ENCODE results near the gene GBA3.

GBA3 gene

GRCh38 chr4:22730021-22730420 lies 37.3 kb downstream of the GBA3 start:
- WGBS (ENCODE audit: extremely low coverage, insufficient coverage, insufficient read length), result no CpG with 5 or more reads among the region's 3 CpGs
- Histone ChIP-seq H3K14ac (ENCODE audit: low read length) (no peak overlapping the region), H2BK120ac (ENCODE audit: insufficient read depth, low read length, poor library complexity) (no peak overlapping the region), H3K79me1 (ENCODE audit: low read length) (no peaks in the 10 kb centered on the region), H2BK5ac (ENCODE audit: low read depth, low read length, poor library complexity) (no peak overlapping the region), H2AFZ (ENCODE audit: insufficient read depth, low read length, poor library complexity) (no peak overlapping the region), H4K12ac (ENCODE audit: low read depth, low read length) (no peak overlapping the region), H4K8ac (ENCODE audit: low read depth, low read length) (no peak overlapping the region), H3K4me2 (ENCODE audit: low read length) (no peak overlapping the region), H3K9ac (ENCODE audit: low read length) (no peak overlapping the region), H2BK12ac (ENCODE audit: low read length) (no peak overlapping the region), H3K27me3 (ENCODE audit: insufficient read depth, low read length) (no peaks in the 10 kb centered on the region), H3K36me3 (ENCODE audit: control insufficient read depth in 1 of 2, insufficient read depth in 2 of 2, low read length in 2 of 2) (no peaks in the 10 kb centered on the region), H3K18ac (ENCODE audit: low read length) (no peak overlapping the region), H3K4me3 (ENCODE audit: low read depth, low read length) (no peak overlapping the region), H3K4me1 (ENCODE audit: control insufficient read depth in 1 of 2, insufficient read depth in 2 of 2, low read length in 2 of 2) (no peaks in the 10 kb centered on the region), H3K23ac (ENCODE audit: low read length) (no peak overlapping the region), H3K27ac (ENCODE audit: low read depth, low read length) (no peak overlapping the region), H3K79me2 (ENCODE audit: control insufficient read depth, insufficient read depth, low read length, poor library complexity) (no peaks in the 10 kb centered on the region), H3K9me3 (ENCODE audit: insufficient read depth, low read depth, low read length) (no peaks in the 10 kb centered on the region), H4K91ac (ENCODE audit: low read depth, low read length) (no peak overlapping the region), H3K4ac (ENCODE audit: low read depth, low read length) (no peak overlapping the region), H2AK5ac (ENCODE audit: low read length) (no peak overlapping the region)
- no peak for DNase-seq

- no peaks in the 10 kb centered on the region for H3K79me2 ChIP-seq (ENCODE audit: control insufficient read depth, insufficient read depth, low read length, poor library complexity)
- no peak overlapping the region for H4K91ac ChIP-seq (ENCODE audit: low read depth, low read length)
- no peak overlapping the region for H2BK120ac ChIP-seq (ENCODE audit: insufficient read depth, low read length, poor library complexity)
- H3K4me3 ChIP-seq (ENCODE audit: low read depth, low read length), result no peak overlapping the region
- no peaks in the 10 kb centered on the region for H3K4me1 ChIP-seq (ENCODE audit: control insufficient read depth in 1 of 2, insufficient read depth in 2 of 2, low read length in 2 of 2)
- H3K18ac ChIP-seq (ENCODE audit: low read length), result no peak overlapping the region
- no peak overlapping the region for H4K12ac ChIP-seq (ENCODE audit: low read depth, low read length)
- no peaks in the 10 kb centered on the region for H3K36me3 ChIP-seq (ENCODE audit: control insufficient read depth in 1 of 2, insufficient read depth in 2 of 2, low read length in 2 of 2)
- no peak overlapping the region for H3K14ac ChIP-seq (ENCODE audit: low read length)
- H2AFZ ChIP-seq (ENCODE audit: insufficient read depth, low read length, poor library complexity), result no peak overlapping the region
- DNase-seq, result no peak
- no peak overlapping the region for H3K23ac ChIP-seq (ENCODE audit: low read length)
- no peak overlapping the region for H2AK5ac ChIP-seq (ENCODE audit: low read length)
- no peak overlapping the region for H3K27ac ChIP-seq (ENCODE audit: low read depth, low read length)
- H3K79me1 ChIP-seq (ENCODE audit: low read length), result no peaks in the 10 kb centered on the region
- no peaks in the 10 kb centered on the region for H3K9me3 ChIP-seq (ENCODE audit: insufficient read depth, low read depth, low read length)
- H3K4me2 ChIP-seq (ENCODE audit: low read length), result no peak overlapping the region
- H3K9ac ChIP-seq (ENCODE audit: low read length), result no peak overlapping the region
- no peak overlapping the region for H3K4ac ChIP-seq (ENCODE audit: low read depth, low read length)
- no peak overlapping the region for H2BK5ac ChIP-seq (ENCODE audit: low read depth, low read length, poor library complexity)
- WGBS (ENCODE audit: extremely low coverage, insufficient coverage, insufficient read length), result no CpG with 5 or more reads among the region's 3 CpGs
- no peaks in the 10 kb centered on the region for H3K27me3 ChIP-seq (ENCODE audit: insufficient read depth, low read length)
- H2BK12ac ChIP-seq (ENCODE audit: low read length), result no peak overlapping the region
- no peak overlapping the region for H4K8ac ChIP-seq (ENCODE audit: low read depth, low read length)
These were observed 41.1 kb downstream of the GBA3 start for GRCh38 chr4:22733816-22734215.

GRCh38 chr4:22736912-22737311 lies 44.2 kb downstream of the GBA3 start:
- H3K27me3 ChIP-seq (ENCODE audit: insufficient read depth, low read length), result no peaks in the 10 kb centered on the region

GRCh38 chr4:22739968-22740367 lies 47.2 kb downstream of the GBA3 start:
- no peaks in the 10 kb centered on the region for H3K79me1 ChIP-seq (ENCODE audit: low read length)
- no peak overlapping the region for H4K91ac ChIP-seq (ENCODE audit: low read depth, low read length)
- H4K8ac ChIP-seq (ENCODE audit: low read depth, low read length), result no peak overlapping the region
- no peak overlapping the region for H2AFZ ChIP-seq (ENCODE audit: insufficient read depth, low read length, poor library complexity)
- no peak overlapping the region for H3K27ac ChIP-seq (ENCODE audit: low read depth, low read length)
- no peak for DNase-seq
- H3K36me3 ChIP-seq (ENCODE audit: control insufficient read depth in 1 of 2, insufficient read depth in 2 of 2, low read length in 2 of 2), result no peaks in the 10 kb centered on the region
- H2BK5ac ChIP-seq (ENCODE audit: low read depth, low read length, poor library complexity), result no peak overlapping the region
- no peaks in the 10 kb centered on the region for H3K9me3 ChIP-seq (ENCODE audit: insufficient read depth, low read depth, low read length)
- no peak overlapping the region for H2BK12ac ChIP-seq (ENCODE audit: low read length)
- no peak overlapping the region for H3K4ac ChIP-seq (ENCODE audit: low read depth, low read length)
- WGBS (ENCODE audit: extremely low coverage, insufficient coverage, insufficient read length), result no CpG with 5 or more reads among the region's 3 CpGs
- H3K14ac ChIP-seq (ENCODE audit: low read length), result no peak overlapping the region
- no peak overlapping the region for H3K9ac ChIP-seq (ENCODE audit: low read length)
- no peaks in the 10 kb centered on the region for H3K27me3 ChIP-seq (ENCODE audit: insufficient read depth, low read length)
- no peak overlapping the region for H3K4me3 ChIP-seq (ENCODE audit: low read depth, low read length)
- no peaks in the 10 kb centered on the region for H3K4me1 ChIP-seq (ENCODE audit: control insufficient read depth in 1 of 2, insufficient read depth in 2 of 2, low read length in 2 of 2)
- no peaks in the 10 kb centered on the region for H3K79me2 ChIP-seq (ENCODE audit: control insufficient read depth, insufficient read depth, low read length, poor library complexity)
- no peak overlapping the region for H2BK120ac ChIP-seq (ENCODE audit: insufficient read depth, low read length, poor library complexity)
- H3K23ac ChIP-seq (ENCODE audit: low read length), result no peak overlapping the region
- no peak overlapping the region for H3K18ac ChIP-seq (ENCODE audit: low read length)
- H2AK5ac ChIP-seq (ENCODE audit: low read length), result no peak overlapping the region
- no peak overlapping the region for H3K4me2 ChIP-seq (ENCODE audit: low read length)
- no peak overlapping the region for H4K12ac ChIP-seq (ENCODE audit: low read depth, low read length)

More at GRCh38 chr4:22736912-22737311, 44.2 kb downstream of the GBA3 start:
- H3K4ac ChIP-seq (ENCODE audit: low read depth, low read length), result no peak overlapping the region
- no peak overlapping the region for H3K9ac ChIP-seq (ENCODE audit: low read length)
- H3K79me1 ChIP-seq (ENCODE audit: low read length), result no peaks in the 10 kb centered on the region
- no CpG with 5 or more reads among the region's 2 CpGs for WGBS (ENCODE audit: extremely low coverage, insufficient coverage, insufficient read length)
- no peak overlapping the region for H3K27ac ChIP-seq (ENCODE audit: low read depth, low read length)
- no peak overlapping the region for H2AFZ ChIP-seq (ENCODE audit: insufficient read depth, low read length, poor library complexity)
- no peak overlapping the region for H3K23ac ChIP-seq (ENCODE audit: low read length)
- no peak overlapping the region for H3K18ac ChIP-seq (ENCODE audit: low read length)
- H3K4me3 ChIP-seq (ENCODE audit: low read depth, low read length), result no peak overlapping the region
- H4K8ac ChIP-seq (ENCODE audit: low read depth, low read length), result no peak overlapping the region
- H2BK120ac ChIP-seq (ENCODE audit: insufficient read depth, low read length, poor library complexity), result no peak overlapping the region
- no peak overlapping the region for H3K14ac ChIP-seq (ENCODE audit: low read length)
- no peaks in the 10 kb centered on the region for H3K79me2 ChIP-seq (ENCODE audit: control insufficient read depth, insufficient read depth, low read length, poor library complexity)
- no peak overlapping the region for H3K4me2 ChIP-seq (ENCODE audit: low read length)
- H3K36me3 ChIP-seq (ENCODE audit: control insufficient read depth in 1 of 2, insufficient read depth in 2 of 2, low read length in 2 of 2), result no peaks in the 10 kb centered on the region
- H4K91ac ChIP-seq (ENCODE audit: low read depth, low read length), result no peak overlapping the region
- no peaks in the 10 kb centered on the region for H3K4me1 ChIP-seq (ENCODE audit: control insufficient read depth in 1 of 2, insufficient read depth in 2 of 2, low read length in 2 of 2)
- no peak for DNase-seq
- H2AK5ac ChIP-seq (ENCODE audit: low read length), result no peak overlapping the region
- no peaks in the 10 kb centered on the region for H3K9me3 ChIP-seq (ENCODE audit: insufficient read depth, low read depth, low read length)
- H2BK5ac ChIP-seq (ENCODE audit: low read depth, low read length, poor library complexity), result no peak overlapping the region
- H4K12ac ChIP-seq (ENCODE audit: low read depth, low read length), result no peak overlapping the region
- no peak overlapping the region for H2BK12ac ChIP-seq (ENCODE audit: low read length)

Measured in trophoblast cell (in vitro differentiated cells and primary cell).